MM.1S (cell line): ENCODE results near the gene ATP4A.

Experiments
- DNase-seq: peaks from one replicate; pipeline ENCODE4 v3.0.0-alpha.2; 2015
- H2AFZ ChIP-seq: fragments of 300-600 bp; sonication (generic); 2 replicates; pipeline ENCODE4 v1.6.0; 2016; ENCODE audit warnings: antibody characterized with exemption, low read length
- H3F3A ChIP-seq: fragments of 300-600 bp; sonication (generic); 2 replicates; pipeline ENCODE4 v1.6.1; 2016; ENCODE audit warnings: mild to moderate bottlenecking, antibody characterized with exemption, low read length, moderate library complexity, mixed read lengths; ENCODE audit not compliant: insufficient read depth
- H3K27ac ChIP-seq: fragments of 300-600 bp; sonication (generic); 2 replicates; pipeline ENCODE4 v1.5.1; 2016; ENCODE audit warnings: mild to moderate bottlenecking, low read length
- H3K27me3 ChIP-seq: fragments of 300-600 bp; sonication (generic); replicated peaks from 2 replicates; pipeline ENCODE4 v1.6.0; 2016; ENCODE audit warnings: low read length; ENCODE audit not compliant: insufficient read depth
- H3K36me3 ChIP-seq: fragments of 300-600 bp; sonication (generic); replicated peaks from 2 replicates; pipeline ENCODE4 v1.6.1; 2016; ENCODE audit warnings: mild to moderate bottlenecking, low read length, mixed read lengths; ENCODE audit not compliant: insufficient read depth
- H3K4me1 ChIP-seq: fragments of 300-600 bp; sonication (generic); 2 replicates; pipeline ENCODE4 v1.6.1; 2016; ENCODE audit warnings: low read length, mixed read lengths
- H3K4me2 ChIP-seq: fragments of 300-600 bp; sonication (generic); 2 replicates; pipeline ENCODE4 v1.6.0; 2016; ENCODE audit warnings: low read depth, low read length
- H3K4me3 ChIP-seq: fragments of 300-600 bp; sonication (generic); 2 replicates; pipeline ENCODE4 v1.5.1; 2016; ENCODE audit warnings: low read length, mixed read lengths
- H3K79me2 ChIP-seq: fragments of 300-600 bp; sonication (generic); 2 replicates; pipeline ENCODE4 v1.6.1; 2016; ENCODE audit warnings: mixed run types, low read length, mixed read lengths
- H3K9ac ChIP-seq: fragments of 300-600 bp; sonication (generic); 2 replicates; pipeline ENCODE4 v1.6.1; 2016; ENCODE audit warnings: low read length, mixed read lengths
- H3K9me2 ChIP-seq: fragments of 300-600 bp; sonication (generic); replicated peaks from 2 replicates; pipeline ENCODE4 v1.6.1; 2016; ENCODE audit warnings: mild to moderate bottlenecking, low read length, mixed read lengths; ENCODE audit not compliant: insufficient read depth
- H3K9me3 ChIP-seq: fragments of 300-600 bp; sonication (generic); replicated peaks from 2 replicates; pipeline ENCODE4 v1.6.1; 2016; ENCODE audit warnings: mild to moderate bottlenecking, low read length, mixed read lengths; ENCODE audit not compliant: insufficient read depth
- H4K20me1 ChIP-seq: fragments of 300-600 bp; sonication (generic); 2 replicates; pipeline ENCODE4 v1.6.1; 2016; ENCODE audit warnings: mild to moderate bottlenecking, low read length, moderate library complexity, mixed read lengths; ENCODE audit not compliant: insufficient read depth
- CTCF ChIP-seq: fragments of 300-600 bp; sonication (generic); IDR thresholded peaks from 2 replicates; pipeline ENCODE4 v1.5.1; 2016; ENCODE audit warnings: antibody characterized with exemption, low read length, mixed read lengths
- EZH2 ChIP-seq: fragments of 300-600 bp; sonication (generic); optimal IDR thresholded peaks from 2 replicates; pipeline ENCODE3; 2017; ENCODE audit warnings: low read depth, mild to moderate bottlenecking, antibody characterized with exemption, low read length, mixed read lengths
- EZH2phosphoT487 ChIP-seq: fragments of 300-600 bp; sonication (generic); IDR thresholded peaks from 2 replicates; pipeline ENCODE4 v1.6.1; 2018; ENCODE audit warnings: antibody characterized with exemption, low read length

Gene ATP4A

GRCh38 chr19:35562336-35562735, 1.1 kb downstream of the ATP4A start:
- H3K4me3 ChIP-seq, result no peak overlapping the region
- H3K79me2 ChIP-seq, result no peaks in the 10 kb centered on the region
- no peak overlapping the region for H3K27ac ChIP-seq
- no peak overlapping the region for H2AFZ ChIP-seq
- no peaks in the 10 kb centered on the region for H3K4me1 ChIP-seq
- no peaks in the 10 kb centered on the region for H3K9me2 ChIP-seq
- peaks cover 82% of the 10 kb centered on the region for H3K27me3 ChIP-seq
- no peak overlapping the region for H3K4me2 ChIP-seq
- DNase-seq, result no peak
- no peak overlapping the region for H3K9ac ChIP-seq
- H4K20me1 ChIP-seq, result no peaks in the 10 kb centered on the region
- TF ChIP-seq EZH2, result no peak
- no peak for TF ChIP-seq CTCF
- TF ChIP-seq EZH2phosphoT487, result no peak
- no peaks in the 10 kb centered on the region for H3F3A ChIP-seq
- H3K36me3 ChIP-seq, result no peaks in the 10 kb centered on the region
- H3K9me3 ChIP-seq, result no peaks in the 10 kb centered on the region

- H3K9me2 ChIP-seq, result no peaks in the 10 kb centered on the region
- H4K20me1 ChIP-seq, result no peaks in the 10 kb centered on the region
- TF ChIP-seq EZH2phosphoT487, result no peak
- no peak for TF ChIP-seq CTCF
- no peak overlapping the region for H3K9ac ChIP-seq
- H3K4me1 ChIP-seq, result no peaks in the 10 kb centered on the region
- no peaks in the 10 kb centered on the region for H3F3A ChIP-seq
- no peaks in the 10 kb centered on the region for H3K9me3 ChIP-seq
- H3K36me3 ChIP-seq, result no peaks in the 10 kb centered on the region
- DNase-seq, result no peak
- H3K27me3 ChIP-seq, result peaks cover 82% of the 10 kb centered on the region
- H3K79me2 ChIP-seq, result no peaks in the 10 kb centered on the region
- no peak overlapping the region for H3K4me3 ChIP-seq
- no peak overlapping the region for H3K4me2 ChIP-seq
- no peak overlapping the region for H2AFZ ChIP-seq
- H3K27ac ChIP-seq, result no peak overlapping the region
Measured at GRCh38 chr19:35561436-35561835, 2.0 kb downstream of the ATP4A start.

- DNase-seq, result no peak
- TF ChIP-seq EZH2, result no peak
- TF ChIP-seq EZH2phosphoT487, result no peak
- TF ChIP-seq CTCF, result no peak
- no peaks in the 10 kb centered on the region for H3K9me2 ChIP-seq
- no peaks in the 10 kb centered on the region for H3K4me1 ChIP-seq
- H3K79me2 ChIP-seq, result no peaks in the 10 kb centered on the region
- peaks cover 87% of the 10 kb centered on the region for H3K27me3 ChIP-seq
- no peaks in the 10 kb centered on the region for H3K36me3 ChIP-seq
- H3K4me2 ChIP-seq, result no peak overlapping the region
- H2AFZ ChIP-seq, result no peak overlapping the region
- H4K20me1 ChIP-seq, result no peaks in the 10 kb centered on the region
- no peaks in the 10 kb centered on the region for H3K9me3 ChIP-seq
- no peak overlapping the region for H3K27ac ChIP-seq
- H3F3A ChIP-seq, result no peaks in the 10 kb centered on the region
- H3K4me3 ChIP-seq, result no peak overlapping the region
- H3K9ac ChIP-seq, result no peak overlapping the region
Measured at GRCh38 chr19:35560677-35561076, 2.8 kb downstream of the ATP4A start.

DNA sequence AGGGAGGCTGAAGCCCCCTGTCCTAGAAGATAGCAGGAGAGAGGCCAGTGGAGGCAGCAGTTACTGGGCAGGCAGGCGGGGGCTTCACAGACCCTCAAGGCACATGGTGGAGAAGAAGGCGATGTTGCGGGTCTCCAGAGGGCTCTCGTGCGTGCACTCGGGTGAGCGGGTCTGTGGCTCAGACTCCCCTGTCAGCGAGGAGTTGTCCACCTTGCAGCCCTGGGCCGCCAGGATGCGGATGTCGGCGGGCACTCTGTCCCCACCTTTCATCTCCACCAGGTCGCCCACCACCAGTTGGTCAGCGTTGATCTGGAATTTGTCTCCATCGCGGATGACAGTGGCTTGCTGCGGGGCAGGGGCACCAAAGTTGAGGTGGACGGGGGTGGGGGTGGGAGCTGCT, 3.2 kb downstream of the ATP4A start:
- no peaks in the 10 kb centered on the region for H4K20me1 ChIP-seq
- H3K9me3 ChIP-seq, result no peaks in the 10 kb centered on the region
- H3K4me3 ChIP-seq, result no peak overlapping the region
- H3K27me3 ChIP-seq, result peaks cover 87% of the 10 kb centered on the region
- no peak for DNase-seq
- H2AFZ ChIP-seq, result no peak overlapping the region
- H3K4me1 ChIP-seq, result no peaks in the 10 kb centered on the region
- H3F3A ChIP-seq, result no peaks in the 10 kb centered on the region
- no peak overlapping the region for H3K27ac ChIP-seq
- no peaks in the 10 kb centered on the region for H3K36me3 ChIP-seq
- H3K9me2 ChIP-seq, result no peaks in the 10 kb centered on the region
- H3K79me2 ChIP-seq, result no peaks in the 10 kb centered on the region
- H3K4me2 ChIP-seq, result no peak overlapping the region
- H3K9ac ChIP-seq, result no peak overlapping the region
- no peak for TF ChIP-seq EZH2
- TF ChIP-seq CTCF, result no peak
- TF ChIP-seq EZH2phosphoT487, result no peak
